Fibroblast of villous mesenchyme (primary cell): ENCODE results near the gene PFN4. TPM values are rescaled to one million over a fixed set of nuclear protein-coding genes. Genes with fewer than 3 reads are reported as not detected.

Experiments used
- DNase-seq: peaks from one replicate; pipeline ENCODE4 v3.0.0-alpha.2; 2010; ENCODE audit warnings: low read depth
- H3K4me3 ChIP-seq: 2 replicates; pipeline ENCODE4 v1.5.1; 2011; ENCODE audit warnings: low read depth, mild to moderate bottlenecking, low read length
- total RNA-seq: library from RNA; depleted of rRNA; stranded (reverse); fragments of >200 nt; gene quantifications from 2 replicates; pipeline ENCODE4 v1.2.3, GENCODE V29; 2012
- TF ChIP-seq, protein P1 (sequence below): IDR thresholded peaks from 2 replicates; pipeline ENCODE4 v1.5.1; 2012; ENCODE audit warnings: low read depth, mild to moderate bottlenecking, low read length; ENCODE audit not compliant: insufficient read depth

PFN4 gene
- total RNA-seq, 1 donor: 0.43 TPM

DNA sequence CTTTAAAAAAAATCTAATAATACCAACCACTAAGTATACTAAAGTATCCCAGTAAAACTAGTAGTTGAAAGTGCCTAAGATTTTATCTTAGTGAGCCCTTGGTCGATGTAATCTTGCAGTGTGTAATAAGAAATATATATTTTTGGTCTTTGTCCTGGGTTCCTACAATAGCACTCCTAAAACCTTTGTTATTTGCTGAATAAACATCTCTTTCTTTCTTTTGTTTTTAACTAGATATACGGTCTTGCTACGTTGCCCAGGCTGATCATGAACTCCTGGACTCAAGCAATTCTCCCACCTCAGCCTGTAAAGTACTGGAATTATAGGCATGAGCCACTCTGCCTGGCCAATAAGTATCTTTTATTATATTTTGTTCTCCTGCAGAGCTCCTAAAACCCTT, 36.1 kb downstream of the PFN4 start:
- no peak overlapping the region for H3K4me3 ChIP-seq
- no peak for DNase-seq
- TF ChIP-seq, protein P1, sequence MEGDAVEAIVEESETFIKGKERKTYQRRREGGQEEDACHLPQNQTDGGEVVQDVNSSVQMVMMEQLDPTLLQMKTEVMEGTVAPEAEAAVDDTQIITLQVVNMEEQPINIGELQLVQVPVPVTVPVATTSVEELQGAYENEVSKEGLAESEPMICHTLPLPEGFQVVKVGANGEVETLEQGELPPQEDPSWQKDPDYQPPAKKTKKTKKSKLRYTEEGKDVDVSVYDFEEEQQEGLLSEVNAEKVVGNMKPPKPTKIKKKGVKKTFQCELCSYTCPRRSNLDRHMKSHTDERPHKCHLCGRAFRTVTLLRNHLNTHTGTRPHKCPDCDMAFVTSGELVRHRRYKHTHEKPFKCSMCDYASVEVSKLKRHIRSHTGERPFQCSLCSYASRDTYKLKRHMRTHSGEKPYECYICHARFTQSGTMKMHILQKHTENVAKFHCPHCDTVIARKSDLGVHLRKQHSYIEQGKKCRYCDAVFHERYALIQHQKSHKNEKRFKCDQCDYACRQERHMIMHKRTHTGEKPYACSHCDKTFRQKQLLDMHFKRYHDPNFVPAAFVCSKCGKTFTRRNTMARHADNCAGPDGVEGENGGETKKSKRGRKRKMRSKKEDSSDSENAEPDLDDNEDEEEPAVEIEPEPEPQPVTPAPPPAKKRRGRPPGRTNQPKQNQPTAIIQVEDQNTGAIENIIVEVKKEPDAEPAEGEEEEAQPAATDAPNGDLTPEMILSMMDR: no peak

DNA sequence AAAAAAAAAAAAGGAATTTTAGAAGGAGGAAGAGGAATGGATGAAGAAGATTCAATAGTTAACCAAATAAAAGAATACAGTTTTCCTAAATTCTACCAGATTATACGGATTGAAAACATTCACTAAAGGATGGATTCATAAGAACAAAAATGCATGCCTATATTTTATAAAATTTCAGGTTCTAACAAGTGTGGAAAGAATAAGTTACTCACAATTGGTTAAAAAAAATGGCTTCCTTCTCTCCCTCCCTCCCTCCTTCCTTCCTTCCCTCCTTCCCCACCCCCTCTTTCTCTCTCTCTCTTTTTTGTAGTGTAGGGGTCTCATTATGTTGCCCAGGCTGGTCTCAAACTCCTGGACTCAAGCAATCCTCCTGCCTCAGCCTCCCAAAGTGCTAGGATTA, 36.9 kb downstream of the PFN4 start:
- no peak overlapping the region for H3K4me3 ChIP-seq
- TF ChIP-seq, protein P1: no peak
- no peak for DNase-seq

DNA sequence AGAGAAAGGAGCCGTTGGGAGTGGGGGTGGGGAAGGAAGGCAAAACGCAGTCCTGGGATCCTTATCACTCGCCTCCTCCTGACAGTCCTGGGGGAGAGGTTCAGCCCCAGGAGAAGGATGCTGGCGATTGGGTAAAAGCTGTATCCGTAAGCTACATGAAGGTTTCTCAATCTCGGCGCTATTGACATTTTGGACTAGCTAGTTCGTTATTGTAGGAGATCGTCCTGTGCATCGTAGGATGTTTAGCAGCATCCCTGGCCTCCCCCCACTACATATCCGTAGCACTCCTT, 38.0 kb downstream of the PFN4 start:
- TF ChIP-seq, protein P1: no peak

DNA sequence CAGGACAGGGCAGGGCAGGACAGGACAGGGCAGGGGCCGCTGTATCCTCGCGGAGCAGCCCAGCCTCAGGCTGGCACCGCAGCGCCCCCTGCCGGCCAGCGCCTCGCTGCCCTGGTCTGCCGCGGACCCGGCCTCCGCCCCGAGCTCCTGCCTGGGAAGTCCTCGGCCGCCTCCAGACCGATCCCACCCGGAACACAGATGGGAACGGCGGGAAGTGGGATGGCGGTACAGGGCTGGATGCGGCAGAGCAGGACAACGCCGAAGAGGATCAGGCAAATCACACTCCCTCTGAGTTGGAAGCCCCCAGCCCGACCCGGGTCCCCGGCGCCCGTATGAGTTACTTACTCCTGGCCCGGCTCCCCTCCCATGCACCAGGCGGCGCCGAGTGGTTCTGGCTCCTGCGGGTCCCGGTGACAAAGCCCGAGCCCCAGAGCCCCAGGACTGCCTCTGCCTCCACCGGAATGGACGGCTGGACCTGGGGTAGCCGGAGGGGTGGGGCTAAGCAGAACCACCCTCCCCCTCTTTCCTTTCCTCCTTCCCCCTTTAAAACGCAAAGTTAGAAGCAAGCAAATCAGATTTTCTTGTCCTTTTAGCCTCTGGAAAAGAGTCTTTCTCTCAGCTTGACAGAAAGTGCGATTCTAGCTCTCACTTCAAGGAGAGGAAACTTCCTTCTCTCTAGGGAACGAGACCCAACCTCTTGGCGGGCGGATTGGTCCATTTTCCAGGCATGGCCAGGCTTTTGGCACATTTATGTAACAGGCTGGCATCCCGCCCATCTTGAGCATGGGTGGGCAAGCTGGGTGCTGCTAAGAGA, 38.5 kb downstream of the PFN4 start, which contains the start of gene TP53I3:
Gene TP53I3 (minus strand): TSS at position 449 of the 814 bp plus-strand sequence. CDS start 508 bp downstream, outside the sequence.
- peak; percentile 89 for DNase-seq
- TF ChIP-seq, protein P1: peak; percentile 89
- peak within 1 kb of the TSS; percentile 71 for H3K4me3 ChIP-seq

More for the DNA sequence above, 38.0 kb downstream of the PFN4 start:
- no peak for DNase-seq
- H3K4me3 ChIP-seq: peak overlapping the region; percentile 71

DNA sequence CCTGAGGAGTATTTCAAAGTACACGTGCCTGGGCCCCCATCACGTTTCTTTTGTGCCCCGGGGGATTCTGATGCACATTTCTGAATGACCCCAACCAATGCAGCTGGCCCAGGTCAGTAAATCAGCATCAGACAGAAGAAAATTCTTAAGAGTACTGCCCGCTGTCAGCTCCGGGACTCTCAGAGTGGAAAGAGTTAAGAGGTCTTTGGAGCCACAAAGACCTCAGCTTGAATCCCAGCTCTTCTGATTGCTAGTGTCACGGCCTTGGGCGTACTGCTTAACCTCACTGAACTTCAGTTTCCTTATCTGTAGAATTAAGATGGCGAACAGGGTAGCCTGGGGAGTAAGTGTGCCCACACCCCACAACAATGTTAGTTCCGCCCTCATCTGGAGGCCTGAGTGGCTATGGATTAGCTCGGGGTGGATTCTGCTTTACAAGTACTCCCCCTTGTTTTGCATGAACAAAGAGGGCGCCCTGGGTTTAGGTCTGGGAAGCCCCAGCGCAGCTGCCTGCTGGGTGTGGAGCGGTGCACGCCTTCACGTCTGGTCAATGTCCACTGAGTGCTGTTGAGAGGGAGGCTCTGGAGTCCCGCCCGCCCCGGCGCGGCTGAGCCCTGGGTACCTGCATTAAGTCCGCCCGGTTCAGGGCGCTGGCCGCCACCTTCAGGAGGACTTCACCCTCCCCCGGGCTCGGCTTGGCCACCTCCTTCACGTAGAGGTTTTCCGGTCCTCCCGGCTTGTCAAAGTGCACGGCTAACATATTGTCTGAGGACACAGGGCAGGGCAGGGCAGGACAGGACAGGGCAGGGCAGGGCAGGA, 39.4 kb downstream of the PFN4 start:
- peak; percentile 90 for DNase-seq
- TF ChIP-seq, protein P1: no peak
- peak overlapping the region; percentile 71 for H3K4me3 ChIP-seq

DNA sequence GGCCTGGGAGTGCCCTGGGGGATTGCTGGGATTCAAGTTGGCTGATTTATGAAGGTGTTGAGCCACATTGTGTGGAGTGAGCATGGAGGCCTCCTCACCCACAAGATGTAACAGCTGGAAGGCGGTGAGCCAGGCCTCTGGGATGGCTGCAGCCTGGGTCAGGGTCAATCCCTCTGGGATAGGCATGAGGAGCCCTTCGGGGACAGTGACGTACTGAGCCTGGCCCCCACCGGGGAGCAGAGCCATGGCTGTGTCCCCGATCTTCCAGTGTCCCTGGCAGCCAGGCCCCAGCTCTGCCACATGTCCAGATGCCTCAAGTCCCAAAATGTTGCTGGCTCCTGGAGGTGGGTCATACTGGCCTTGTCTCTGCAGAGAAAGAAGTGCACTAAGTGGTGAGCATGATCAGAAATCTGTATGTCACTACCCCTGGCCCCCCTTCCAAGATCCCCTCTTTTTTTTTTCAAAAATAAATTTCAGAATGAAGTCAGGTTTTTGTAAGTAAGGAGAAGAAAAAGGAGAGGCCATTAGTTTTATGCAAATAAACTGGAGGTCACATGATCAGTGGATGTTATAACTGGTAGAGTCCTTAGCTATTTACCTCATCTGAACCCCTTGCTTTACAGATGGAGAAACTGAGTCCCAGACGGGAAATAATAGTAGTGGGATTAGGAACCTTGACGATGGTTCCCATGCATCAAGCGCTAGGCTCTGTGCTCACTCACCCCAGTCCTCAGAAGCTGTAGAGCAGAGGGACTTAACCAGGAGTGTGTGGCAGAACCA, 40.2 kb downstream of the PFN4 start:
- DNase-seq: peak; percentile 2
- peak overlapping the region; percentile 71 for H3K4me3 ChIP-seq
- TF ChIP-seq, protein P1: no peak
